ENCODE data around the gene LALBA.
"Not testable (repeated sequence)": the region's sequence is repeated elsewhere in the genome, so short reads cannot be mapped to it uniquely, and the experiment has no call there.

LALBA gene

GRCh38 chr12:48569946-48570345, at the start of gene LALBA:
Gene LALBA, minus strand, starts transcription at chr12:48570046. Its CDS starts 26 bp downstream, at chr12:48570020.
- no peak for DNase-seq

DNA sequence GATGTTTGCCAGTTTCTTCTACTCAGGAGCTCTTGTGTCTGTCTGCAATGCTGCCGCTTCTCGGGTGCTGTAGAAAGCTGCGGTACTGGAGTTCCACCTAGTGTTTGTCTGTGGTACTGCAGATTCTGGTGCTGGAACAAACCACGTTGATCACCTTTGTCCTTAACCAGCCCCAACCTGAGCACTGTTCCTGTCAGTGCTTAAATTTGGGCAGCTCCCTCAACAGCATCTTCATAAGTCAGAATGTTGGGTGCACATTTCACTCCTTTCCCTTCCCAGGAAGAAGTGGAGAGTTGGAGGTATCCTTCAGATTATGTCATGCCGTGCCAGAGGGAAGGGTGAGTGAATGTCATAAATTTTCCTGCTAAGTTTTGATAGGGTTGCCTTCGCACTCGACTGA, 48.7 kb upstream of the LALBA start:
- peak; percentile 83 for DNase-seq

GRCh38 chr12:48615681-48616080, 45.8 kb upstream of the LALBA start:
- DNase-seq = no peak

DNA sequence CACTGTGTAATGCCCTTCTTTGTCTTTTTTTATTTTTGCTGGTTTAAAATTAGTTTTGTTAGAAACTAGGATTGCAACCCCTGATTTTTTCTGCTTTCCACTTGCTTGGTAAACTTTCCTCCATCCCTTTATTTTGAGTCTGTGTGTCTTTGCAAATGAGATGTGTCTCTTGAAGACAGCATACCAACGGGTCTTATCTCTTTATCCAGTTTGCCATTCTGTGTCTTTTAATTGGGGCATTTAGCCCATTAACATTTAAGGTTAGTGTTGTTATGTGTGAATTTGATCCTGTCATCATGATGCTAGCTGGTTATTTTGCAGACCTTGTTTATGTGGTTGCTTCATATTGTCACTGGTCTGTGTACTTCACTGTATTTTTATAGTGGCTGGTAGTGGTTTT, 43.5 kb upstream of the LALBA start:
- DNase-seq = no peak

GRCh38 chr12:48602192-48602989, 32.5 kb upstream of the LALBA start:
- no peak for DNase-seq

DNA sequence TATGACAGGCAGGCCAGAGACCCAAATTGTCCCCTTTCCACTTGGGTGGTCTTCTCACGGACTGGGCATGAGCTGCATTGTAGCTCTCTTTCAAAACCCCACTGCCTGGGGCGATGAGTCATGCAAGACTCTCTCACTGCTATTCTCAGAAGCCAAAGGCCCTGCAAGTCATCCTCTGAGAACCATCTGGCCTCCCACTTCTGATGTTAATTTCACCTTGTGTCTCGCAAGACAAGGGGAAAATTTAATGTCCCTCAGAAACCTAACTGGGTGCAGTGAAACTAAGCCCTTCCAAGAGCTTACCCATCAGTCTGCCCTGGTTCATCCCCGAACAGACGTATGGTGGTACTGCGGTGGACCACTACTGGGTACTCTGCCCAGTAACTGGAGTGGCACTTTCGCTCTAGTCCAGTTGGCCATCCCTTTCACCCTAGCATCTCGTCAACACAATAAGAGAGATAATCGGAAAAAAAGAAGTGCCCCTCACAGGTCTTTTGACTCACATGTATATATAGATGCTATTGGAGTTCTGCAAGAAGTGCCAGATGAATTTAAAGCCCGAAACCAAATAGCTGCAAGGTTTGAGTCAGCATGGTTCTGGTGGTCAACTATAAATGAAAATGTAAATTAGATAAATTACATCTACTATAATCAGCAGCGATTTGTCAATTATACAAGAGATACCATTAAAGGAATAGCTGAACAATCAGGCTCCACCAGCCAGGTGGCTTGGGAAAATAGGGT, 31.3 kb upstream of the LALBA start:
- DNase-seq = no peak

DNA sequence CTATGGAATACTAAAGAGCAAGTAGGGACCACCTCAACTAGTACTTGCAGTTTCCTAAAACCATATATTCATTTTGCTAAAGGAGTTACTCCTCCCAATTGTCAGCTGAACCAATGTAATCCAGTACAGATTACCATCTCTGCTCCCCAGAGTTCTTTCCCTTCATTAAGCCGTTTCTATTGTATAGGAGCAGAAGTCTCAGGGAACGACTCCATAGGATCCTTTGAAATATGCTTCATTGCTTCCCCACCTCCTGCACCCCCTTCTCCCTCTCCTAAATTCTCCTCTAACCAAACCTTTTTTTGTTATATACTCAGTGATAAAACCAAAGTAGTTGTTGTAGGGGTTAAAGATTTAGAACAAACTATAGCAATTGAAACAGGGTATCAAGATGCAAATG, 30.7 kb upstream of the LALBA start:
- DNase-seq = no peak

GRCh38 chr12:48592591-48593086, 22.8 kb upstream of the LALBA start:
- DNase-seq = no peak

DNA sequence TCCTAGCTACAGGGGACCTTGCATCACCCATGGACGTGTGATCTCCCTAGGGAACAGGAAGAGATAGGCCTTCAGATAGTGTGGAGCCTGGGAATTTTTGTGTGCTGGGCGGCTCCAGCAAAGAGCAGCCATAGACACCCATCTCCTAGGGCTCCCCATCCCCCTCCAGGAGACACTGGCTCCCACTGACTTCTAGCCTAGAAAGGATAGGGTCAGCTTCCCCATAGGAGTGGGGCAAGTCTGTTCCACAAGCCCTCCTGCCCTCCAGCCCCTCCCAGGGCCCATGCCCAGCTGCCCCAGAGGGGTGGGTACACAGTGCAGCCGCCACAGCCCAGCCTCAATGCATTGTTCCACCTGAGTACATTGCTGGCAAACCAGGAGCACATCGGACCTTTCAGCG, 16.5 kb upstream of the LALBA start:
- no peak for DNase-seq

DNA sequence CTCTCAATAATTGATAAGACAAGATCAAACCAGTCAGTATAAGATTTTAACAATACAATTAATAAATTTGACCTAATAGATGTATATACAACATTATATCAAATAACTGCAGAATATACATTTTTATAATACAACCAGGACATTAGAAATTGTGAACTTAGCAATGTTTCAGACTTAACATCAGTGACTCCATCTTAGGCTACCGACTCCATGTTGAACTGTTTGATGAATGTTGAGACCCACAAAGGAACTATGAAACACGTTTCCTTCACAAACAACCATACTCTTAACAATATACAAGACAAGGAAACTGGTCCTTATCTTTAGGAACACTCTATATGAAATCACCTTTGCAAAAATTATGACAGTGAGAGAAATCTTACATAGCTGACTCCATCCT, 13.9 kb upstream of the LALBA start:
- DNase-seq = no peak

DNA sequence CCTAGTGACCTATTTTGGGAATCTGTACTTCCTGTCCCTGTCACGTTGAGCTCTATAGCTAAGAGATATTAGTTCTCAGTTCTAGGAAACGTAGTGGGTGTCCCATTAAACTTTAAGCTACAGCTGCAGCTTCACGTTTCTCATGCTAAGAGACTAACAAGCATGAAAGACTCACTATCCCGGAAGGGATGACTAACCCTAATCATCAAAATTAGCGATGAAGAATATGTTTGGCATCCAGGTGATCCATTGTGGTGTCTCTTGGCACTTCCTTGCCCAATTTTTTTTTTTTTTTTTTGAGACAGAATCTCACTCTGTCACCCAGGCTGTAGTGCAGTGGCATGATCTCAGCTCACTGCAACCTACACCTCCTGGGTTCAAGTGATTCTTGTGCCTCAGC, 11.0 kb upstream of the LALBA start:
- no peak for DNase-seq

DNA sequence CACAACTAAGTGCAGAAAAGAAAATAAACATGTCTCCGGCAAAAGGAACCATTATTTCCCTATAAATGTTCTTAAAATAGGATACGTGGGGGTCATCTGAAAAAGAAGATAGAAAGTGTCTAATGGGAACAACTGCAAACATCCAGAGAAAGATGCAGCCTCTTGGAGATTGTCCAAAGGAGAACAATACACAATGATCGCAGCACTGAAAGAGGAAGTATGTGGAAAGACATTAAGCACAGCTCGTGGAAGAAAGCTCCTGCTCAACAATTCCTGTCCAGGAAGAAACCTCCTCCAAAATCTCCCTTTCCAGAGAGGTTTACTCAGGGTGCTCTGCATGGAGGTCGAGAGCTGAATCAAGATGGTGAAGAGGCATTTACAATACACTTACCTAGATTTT, 2.5 kb upstream of the LALBA start:
- no peak for DNase-seq

DNA sequence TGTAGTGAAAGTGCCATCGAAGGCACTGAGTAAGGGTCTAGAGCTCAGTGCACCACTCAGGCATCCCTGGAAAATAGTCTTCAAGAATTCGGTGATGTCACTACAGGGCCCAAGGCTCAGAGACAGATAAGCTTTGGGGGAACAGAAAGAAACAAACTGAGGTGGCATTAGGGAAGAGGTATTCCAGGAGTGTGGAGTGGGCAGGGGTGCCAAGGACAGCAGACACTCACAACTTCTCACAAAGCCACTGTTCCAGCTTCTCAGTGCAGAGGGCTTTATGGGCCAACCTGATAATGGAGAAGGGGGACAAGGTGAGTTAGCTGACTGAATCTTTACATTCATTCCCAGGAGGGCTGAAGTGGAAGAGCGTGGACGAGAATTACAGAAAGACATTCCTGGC, 2.1 kb downstream of the LALBA start:
- no peak for DNase-seq

DNA sequence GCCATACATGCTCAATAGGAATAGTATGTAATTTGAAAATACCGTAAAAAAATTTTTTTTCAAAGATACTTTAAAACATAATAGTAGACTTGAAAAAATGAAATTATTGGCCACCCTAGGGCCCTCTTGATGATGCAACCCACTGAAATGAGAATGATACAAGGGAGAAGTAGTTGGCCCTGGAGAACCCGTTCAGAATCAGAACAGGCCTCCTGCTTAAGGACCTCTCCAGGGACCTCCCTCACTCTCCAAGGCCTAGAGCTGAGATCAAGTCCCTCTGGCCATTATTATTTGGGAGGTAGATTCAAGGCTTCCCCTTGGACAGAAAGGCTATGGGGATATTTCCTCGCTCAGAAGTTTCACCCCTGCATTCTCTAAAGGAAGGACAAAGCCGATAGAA, 11.9 kb downstream of the LALBA start:
- no peak for DNase-seq

DNA sequence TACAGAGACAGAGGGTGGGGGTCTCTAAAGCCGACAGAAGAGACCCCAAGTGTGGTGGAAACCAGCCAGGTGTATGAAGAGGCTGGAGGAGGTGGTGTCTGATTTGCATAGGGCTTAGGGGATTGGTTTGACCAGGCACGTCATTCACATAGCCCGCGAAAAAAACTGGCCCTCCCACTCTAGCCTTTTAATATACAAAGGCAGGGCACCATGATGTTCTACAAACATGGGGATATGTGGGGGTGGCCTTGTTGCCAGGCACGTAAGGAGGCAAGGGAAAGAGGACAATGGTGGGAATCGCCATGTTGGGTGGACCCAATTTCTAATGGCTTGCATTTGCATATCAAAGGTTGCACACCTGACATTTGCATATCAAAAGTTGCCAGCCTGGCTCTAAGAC, 13.2 kb downstream of the LALBA start:
- no peak for DNase-seq

GRCh38 chr12:48553666-48554343, 16.0 kb downstream of the LALBA start:
- not testable (repeated sequence) for DNase-seq

GRCh38 chr12:48551636-48552035, 18.2 kb downstream of the LALBA start:
- not testable (repeated sequence) for DNase-seq

- not testable (repeated sequence) for DNase-seq
Measured at GRCh38 chr12:48547012-48547411, 22.8 kb downstream of the LALBA start.

DNA sequence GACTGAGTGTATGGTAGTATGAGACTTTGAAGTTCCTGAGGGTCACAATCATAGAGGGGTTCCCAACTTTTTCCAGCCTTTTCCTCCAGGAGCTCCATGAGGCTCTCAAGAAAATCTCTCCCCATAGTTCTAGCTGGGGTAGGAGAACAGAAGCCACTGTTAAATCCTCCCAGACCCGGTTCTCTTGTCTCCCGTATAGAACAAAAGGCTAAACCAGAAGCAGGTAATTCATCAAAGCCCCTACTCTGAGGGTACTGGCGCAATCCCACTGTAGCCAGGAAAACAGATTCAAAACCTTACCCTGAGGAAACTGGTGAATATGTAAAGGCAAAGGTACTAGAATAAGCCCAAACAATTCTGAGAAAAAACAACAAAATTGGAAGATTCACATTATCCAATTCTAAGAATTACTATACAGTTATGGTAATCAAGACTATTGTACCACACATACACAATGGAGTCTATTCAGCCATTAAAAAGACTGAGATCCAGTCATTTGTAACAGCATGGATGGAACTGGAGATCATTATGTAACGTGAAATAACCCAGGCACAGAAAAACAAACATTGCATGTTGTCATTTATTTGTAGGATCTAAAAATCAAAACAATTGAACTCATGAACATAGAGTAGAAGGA, 23.9 kb downstream of the LALBA start:
- no peak for DNase-seq

DNA sequence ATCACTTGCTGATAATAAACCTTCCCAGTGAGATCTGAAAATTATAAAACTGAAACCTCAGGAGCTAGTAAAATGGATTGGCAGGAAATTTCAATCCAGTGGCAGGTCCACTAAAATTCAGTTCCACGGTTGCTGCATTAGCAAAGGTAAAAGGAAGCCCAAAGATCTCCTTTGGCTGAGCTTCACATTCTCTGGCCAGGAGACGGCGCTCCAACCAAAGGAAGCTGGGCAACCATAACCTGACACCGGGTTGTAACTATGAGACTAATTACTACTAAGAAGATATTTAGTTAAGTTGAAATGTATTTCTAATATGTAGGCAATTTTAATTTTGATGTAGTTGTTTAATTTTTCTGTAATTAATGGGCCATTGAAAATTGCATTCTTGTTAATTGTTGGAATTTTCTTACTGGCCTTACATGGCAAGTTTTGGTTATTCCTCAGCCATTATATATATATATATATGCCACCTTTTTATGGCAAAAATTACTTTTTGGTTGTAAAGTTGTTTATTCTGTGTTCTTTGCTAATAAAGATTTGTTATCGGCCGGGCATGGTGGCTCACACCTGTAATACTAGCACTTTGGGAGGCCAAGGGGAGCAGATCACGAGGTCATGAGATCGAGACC, 27.4 kb downstream of the LALBA start:
- peak; percentile 53 for DNase-seq

DNA sequence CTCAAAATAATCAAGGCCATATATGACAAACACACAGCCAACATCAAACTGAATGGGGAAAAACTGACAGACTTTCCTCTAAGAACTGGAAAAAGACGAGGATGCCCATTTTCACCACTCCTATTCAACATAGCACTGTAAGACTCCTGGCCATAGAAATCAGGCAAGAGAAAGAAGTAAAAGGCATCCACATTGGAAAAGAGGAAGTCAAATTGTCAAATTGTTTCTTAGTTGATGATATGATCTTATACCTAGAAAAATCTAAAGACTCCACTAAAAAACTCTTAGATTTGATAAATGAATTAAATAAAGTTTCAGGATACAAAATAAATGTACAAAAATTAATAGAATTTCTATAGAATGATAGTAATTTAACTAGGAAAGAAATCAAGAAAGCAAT, 33.2 kb downstream of the LALBA start:
- DNase-seq = no peak

GRCh38 chr12:48532601-48533000, 37.2 kb downstream of the LALBA start:
- DNase-seq = no peak
